A673 (cell line): Measurements from ENCODE around the gene ABHD17A. TPM values are rescaled to one million over a fixed set of nuclear protein-coding genes. Genes with fewer than 3 reads are reported as not detected.

Experiments
- BruUV-seq: library from RNA; stranded (reverse); fragments of 400-500 nt; replicated peaks from 2 replicates; lab custom pipeline; 2021; lab: Mats Ljungman, UMichigan
- CTCF ChIA-PET: fragments of 300-600 bp; sonication (Branson Sonifier 250); formaldehyde crosslinking; loops from one replicate; lab custom pipeline; 2022; ENCODE audit warnings: antibody characterized with exemption; lab: Charles Lee
- POLR2A ChIA-PET: fragments of 300-600 bp; sonication (Branson Sonifier 250); formaldehyde crosslinking; loops from one replicate; lab custom pipeline; 2022; ENCODE audit warnings: antibody characterized with exemption; ENCODE audit not compliant: low non-redundant PET; lab: Charles Lee
- DNase-seq: peaks from one replicate; pipeline ENCODE4 v3.0.0-alpha.2; 2015; ENCODE audit warnings: low spot score
- H3K27ac ChIP-seq: fragments of 200-600 bp; sonication (generic); 2 replicates; pipeline ENCODE4 v1.5.1; 2016; ENCODE audit warnings: mixed run types, low read depth, mild to moderate bottlenecking, mixed read lengths, antibody characterized with exemption, low read length; ENCODE audit not compliant: poor library complexity, severe bottlenecking
- H3K27me3 ChIP-seq: fragments of 200-600 bp; sonication (generic); replicated peaks from 2 replicates; pipeline ENCODE4 v1.6.1; 2017; ENCODE audit warnings: mixed run types, low read depth, mild to moderate bottlenecking, mixed read lengths, antibody characterized with exemption, low read length; ENCODE audit not compliant: insufficient read depth, poor library complexity
- H3K36me3 ChIP-seq: fragments of 200-600 bp; sonication (generic); 2 replicates; pipeline ENCODE4 v1.6.1; 2016; ENCODE audit warnings: mixed run types, mild to moderate bottlenecking, mixed read lengths, antibody characterized with exemption, low read length; ENCODE audit not compliant: insufficient read depth, poor library complexity, severe bottlenecking
- H3K4me1 ChIP-seq: fragments of 200-600 bp; sonication (generic); 2 replicates; pipeline ENCODE4 v1.6.1; 2017; ENCODE audit warnings: mixed run types, mild to moderate bottlenecking, mixed read lengths, antibody characterized with exemption, low read length; ENCODE audit not compliant: insufficient read depth, poor library complexity, severe bottlenecking
- H3K4me3 ChIP-seq: fragments of 200-600 bp; sonication (generic); 2 replicates; pipeline ENCODE4 v1.5.1; 2016; ENCODE audit warnings: low read depth, mixed run types, mild to moderate bottlenecking, mixed read lengths, low read length; ENCODE audit not compliant: poor library complexity, severe bottlenecking
- H3K9me3 ChIP-seq: fragments of 200-600 bp; sonication (generic); 2 replicates; pipeline ENCODE4 v1.6.1; 2016; ENCODE audit warnings: mixed run types, low read depth, mild to moderate bottlenecking, mixed read lengths, antibody characterized with exemption, low read length; ENCODE audit not compliant: poor library complexity, severe bottlenecking
- CTCF ChIP-seq: fragments of 300-800, 200-600 bp; sonication (generic); conservative IDR thresholded peaks from 2 replicates; pipeline ENCODE4 v1.5.1; 2017; ENCODE audit warnings: low read depth, mild to moderate bottlenecking, antibody characterized with exemption, low read length, moderate library complexity, mixed read lengths
- EZH2 ChIP-seq: fragments of 200-600 bp; sonication (generic); IDR thresholded peaks from 2 replicates; pipeline ENCODE4 v1.6.1; 2017; ENCODE audit warnings: borderline replicate concordance, low read depth, mild to moderate bottlenecking, mixed read lengths, antibody characterized with exemption, low read length; ENCODE audit not compliant: poor library complexity, severe bottlenecking
- intact Hi-C: fragments of 100-400 bp; cut with micrococcal nuclease; formaldehyde crosslinking; loops from one replicate; pipeline ENCODE4 v1.10.0; 2022; ENCODE audit not compliant: unreplicated experiment
- total RNA-seq: library from RNA; stranded (reverse); gene quantifications from 2 replicates; pipeline ENCODE4 v1.2.3, GENCODE V29; 2021

ABHD17A gene
- total RNA-seq, 1 experiment from 2014 or later: 56.9 TPM

GRCh38 chr19:1843646-1844394, 41.5 kb downstream of the ABHD17A start:
- DNase-seq: no peak
- no peak overlapping the region for H3K4me3 ChIP-seq
- peaks cover 3% of the 10 kb centered on the region for H3K36me3 ChIP-seq
- no peaks in the 10 kb centered on the region for H3K9me3 ChIP-seq
- no peak overlapping the region for H3K27ac ChIP-seq
- CTCF ChIA-PET: no interaction called here
- intact Hi-C loops: no loop called here
- TF ChIP-seq EZH2: no peak
- no peak for TF ChIP-seq CTCF
- peaks cover 13% of the 10 kb centered on the region for H3K4me1 ChIP-seq
- no peaks in the 10 kb centered on the region for H3K27me3 ChIP-seq
- POLR2A ChIA-PET: no interaction called here
- no TSS peak for BruUV-seq

DNA sequence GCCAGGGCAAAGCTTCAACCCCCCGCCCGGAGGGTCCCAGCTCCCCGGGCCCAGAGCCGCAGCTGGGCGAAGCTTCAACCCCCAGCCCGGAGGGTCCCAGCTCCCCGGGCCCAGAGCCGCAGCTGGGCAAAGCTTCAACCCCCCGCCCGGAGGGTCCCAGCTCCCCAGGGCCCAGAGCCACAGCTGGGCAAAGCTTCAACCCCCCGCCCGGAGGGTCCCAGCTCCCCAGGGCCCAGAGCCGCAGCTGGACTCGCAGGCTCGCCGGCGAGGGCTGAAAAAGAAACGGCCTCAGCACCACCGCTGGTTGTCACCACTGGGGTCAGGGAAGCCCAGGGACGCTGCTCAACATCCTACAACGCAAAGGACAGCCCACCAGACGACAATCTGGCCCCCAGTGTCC, 42.2 kb downstream of the ABHD17A start:
- POLR2A ChIA-PET: interaction anchor here (0.6 kb wide), 1 partner anchor 115 kb away, joined by 3 read pairs; no protein-coding TSS in a partner anchor
- H3K27me3 ChIP-seq: no peaks in the 10 kb centered on the region
- no peak overlapping the region for H3K4me3 ChIP-seq
- H3K4me1 ChIP-seq: peaks cover 13% of the 10 kb centered on the region
- no TSS peak for BruUV-seq
- no peak overlapping the region for H3K27ac ChIP-seq
- TF ChIP-seq EZH2: no peak
- TF ChIP-seq CTCF: no peak
- intact Hi-C loops: no loop called here
- peaks cover 3% of the 10 kb centered on the region for H3K36me3 ChIP-seq
- DNase-seq: no peak
- no peaks in the 10 kb centered on the region for H3K9me3 ChIP-seq
- CTCF ChIA-PET: no interaction called here

GRCh38 chr19:1841209-1841924, 43.9 kb downstream of the ABHD17A start:
- H3K4me3 ChIP-seq: no peak overlapping the region
- no TSS peak for BruUV-seq
- peaks cover 3% of the 10 kb centered on the region for H3K36me3 ChIP-seq
- POLR2A ChIA-PET: no interaction called here
- no peaks in the 10 kb centered on the region for H3K27me3 ChIP-seq
- intact Hi-C loops: no loop called here
- no peak overlapping the region for H3K27ac ChIP-seq
- no peaks in the 10 kb centered on the region for H3K9me3 ChIP-seq
- H3K4me1 ChIP-seq: peaks cover 2% of the 10 kb centered on the region
- TF ChIP-seq CTCF: no peak
- TF ChIP-seq EZH2: no peak
- DNase-seq: no peak
- CTCF ChIA-PET: no interaction called here
